K562 (cell line): ENCODE results near the gene NEURL1. TPM values are rescaled to one million over a fixed set of nuclear protein-coding genes. Genes with fewer than 3 reads are reported as not detected.

Source experiments
- ATAC-seq: fragments of 200-7000 bp; cut with Tn5 transposase; 3 replicates; pipeline ENCODE4 v1.9.1; 2020; ENCODE audit warnings: moderate library complexity
- BruUV-seq: library from RNA; stranded (reverse); fragments of 400-500 nt; replicated peaks from 2 replicates; lab custom pipeline; 2021; lab: Mats Ljungman, UMichigan
- CTCF ChIA-PET: fragments of 300-600 bp; formaldehyde crosslinking; extraction: SDS; loops from one replicate; lab custom pipeline; 2021; ENCODE audit warnings: low intra/inter-chr PET ratio; lab: Yijun Ruan, JAX
- POLR2A ChIA-PET: fragments of 300-600, 350-650 bp; sonication (Branson Sonifier 250); formaldehyde crosslinking; extraction: SDS; loops from one replicate; lab custom pipeline; 2021; ENCODE audit warnings: antibody characterized with exemption, inconsistent platforms; lab: Yijun Ruan, JAX
- DNase-seq, 4 experiments: peaks; one replicate each; pipeline versions ENCODE4 v3.0.0 to v3.0.0-alpha.2; 2011 to 2018; ENCODE audit warnings: low spot score in 3 of 4, mixed read lengths in 3 of 4; ENCODE audit errors: extremely low read depth in 1 of 4
- FAIRE-seq: peaks from 2 replicates; lab custom pipeline; 2011; peaks lifted over from hg19 to GRCh38; lab: Jason Lieb, UNC
- H2AFZ ChIP-seq: 2 replicates; pipeline ENCODE4 v1.6.0; 2011; ENCODE audit warnings: low read depth, low read length, control low read depth, inconsistent platforms
- H3K27ac ChIP-seq: fragments of 200-600 bp; 3 replicates; pipeline ENCODE4 v1.8.0; 2011; ENCODE audit warnings: low read depth, mild to moderate bottlenecking, control low read depth, inconsistent platforms, low read length, moderate library complexity, mixed read lengths; ENCODE audit errors: extremely low read depth
- H3K27me3 ChIP-seq, 2 experiments: fragments of 300-600 bp in 1 of 2; 2 replicates in 1 of 2; 3 replicates in 1 of 2; pipeline versions ENCODE4 v1.6.0 to v1.8.0; 2011; ENCODE audit warnings: inconsistent platforms in 2 of 2, low read length in 2 of 2, mild to moderate bottlenecking in 1 of 2, mixed read lengths in 1 of 2, moderate library complexity in 1 of 2; ENCODE audit not compliant: control insufficient read depth in 2 of 2, insufficient read depth in 2 of 2
- H3K36me3 ChIP-seq: fragments of 300-600 bp; 3 replicates; pipeline ENCODE4 v1.8.0; 2011; ENCODE audit warnings: mild to moderate bottlenecking, low read length, inconsistent platforms; ENCODE audit not compliant: control insufficient read depth, insufficient read depth
- H3K4me1 ChIP-seq, 2 experiments: fragments of 200-600 bp in 1 of 2; replicated peaks in 1 of 2; 2 replicates in 1 of 2; 3 replicates in 1 of 2; pipeline versions ENCODE4 v1.5.1 to v1.8.0; 2011; ENCODE audit warnings: inconsistent platforms in 2 of 2, low read length in 2 of 2, mild to moderate bottlenecking in 1 of 2, mixed read lengths in 1 of 2, moderate library complexity in 1 of 2; ENCODE audit not compliant: control insufficient read depth in 2 of 2, insufficient read depth in 2 of 2
- H3K4me2 ChIP-seq: 2 replicates; pipeline ENCODE4 v1.6.1; 2011; ENCODE audit warnings: low read length, control low read depth, inconsistent platforms, mixed read lengths; ENCODE audit not compliant: insufficient read depth
- H3K4me3 ChIP-seq: fragments of 200-600 bp; sonication (generic), shearing (Covaris generic); 2 replicates; pipeline ENCODE4 v1.5.1; 2016; ENCODE audit warnings: control low read depth, inconsistent platforms
- H3K79me2 ChIP-seq: fragments of 200-600 bp; 3 replicates; pipeline ENCODE4 v1.8.0; 2011; ENCODE audit warnings: low read length, inconsistent platforms; ENCODE audit not compliant: control insufficient read depth, insufficient read depth
- H3K9ac ChIP-seq, 2 experiments: 2 replicates each; pipeline versions ENCODE4 v1.6.0 to v1.6.1; 2011; ENCODE audit warnings: low read depth in 2 of 2, low read length in 2 of 2, control low read depth in 1 of 2, inconsistent platforms in 1 of 2, mild to moderate bottlenecking in 1 of 2, mixed read lengths in 1 of 2; ENCODE audit not compliant: insufficient read depth in 1 of 2
- H3K9me1 ChIP-seq: one replicate; pipeline ENCODE4 v1.6.0; 2011; ENCODE audit warnings: inconsistent platforms, mild to moderate bottlenecking, low read length, moderate library complexity; ENCODE audit not compliant: control insufficient read depth, insufficient read depth
- H3K9me3 ChIP-seq: replicated peaks from 2 replicates; pipeline ENCODE4 v1.5.1; 2011; ENCODE audit warnings: low read depth, low read length, inconsistent platforms; ENCODE audit not compliant: control insufficient read depth, insufficient read depth
- H4K20me1 ChIP-seq: replicated peaks from 2 replicates; pipeline ENCODE4 v1.6.1; 2011; ENCODE audit warnings: low read length, inconsistent platforms, mixed read lengths; ENCODE audit not compliant: control insufficient read depth, insufficient read depth
- CHD4 ChIP-seq: fragments of 200-600 bp; sonication (generic); IDR thresholded peaks from 3 replicates; pipeline ENCODE4 v1.6.1; 2012; ENCODE audit warnings: low read depth, mild to moderate bottlenecking, mixed read lengths, low read length, inconsistent platforms; ENCODE audit not compliant: insufficient read depth, insufficient replicate concordance, poor library complexity, severe bottlenecking
- FOXJ3 ChIP-seq: sonication (generic); formaldehyde crosslinking; IDR thresholded peaks from 2 replicates; pipeline ENCODE4 v1.4.0; 2020; ENCODE audit warnings: mild to moderate bottlenecking, missing genetic modification reagents
- PTBP1 ChIP-seq: fragments of 200-400 bp; formaldehyde crosslinking; IDR thresholded peaks from 2 replicates; pipeline ENCODE4 v1.6.1; 2017; ENCODE audit warnings: low read depth, low read length
- TSHZ1 ChIP-seq: fragments of 250-450 bp; sonication (Bioruptor Pico); IDR thresholded peaks from 2 replicates; pipeline ENCODE4 v1.4.0; 2020; ENCODE audit warnings: mild to moderate bottlenecking, moderate library complexity
- VEZF1 ChIP-seq: fragments of 200-800 bp; sonication (Bioruptor generic); IDR thresholded peaks from 2 replicates; pipeline ENCODE4 v1.6.1; 2017; ENCODE audit warnings: missing genetic modification characterization, missing compliant biosample characterization
- WGBS: fragments of 100-300 bp; shearing (Covaris generic); methylation state at CpG from one replicate; pipeline ENCODE4 v1.1.6; 2016; ENCODE audit warnings: low coverage, mixed read lengths; ENCODE audit not compliant: insufficient coverage; ENCODE audit errors: missing lambda C conversion rate; 5-methylcytosine and 5-hydroxymethylcytosine counted together
- in situ Hi-C: fragments of 300-500 bp; cut with MboI; formaldehyde crosslinking; loops from 4 replicates; pipeline ENCODE4 v1.15.0; 2018; ENCODE audit warnings: inconsistent platforms, mixed read lengths
- intact Hi-C: fragments of 100-400 bp; cut with micrococcal nuclease; formaldehyde crosslinking; loops from 2 replicates; pipeline ENCODE4 v1.14.2; 2022
- polyA plus RNA-seq, 8 experiments: library from polyadenylated mRNA; depleted of rRNA in 4 of 8; stranded (reverse) in 5 of 8; unstranded in 3 of 8; fragments of >200 nt; fragmentation: Nextera tagmentation in 2 of 8; fragmentation: Illumina TruSeq in 1 of 8; extraction: Ambion mirVana in 2 of 8; extraction: Trizol in 1 of 8; gene quantifications; 2 replicates each; pipeline versions ENCODE4 v1.2.1 to v1.2.3, GENCODE V29; 2011 to 2014; ENCODE audit warnings: inconsistent platforms in 1 of 8, missing spikeins in 1 of 8
- total RNA-seq, 7 experiments: library from RNA; depleted of rRNA in 6 of 7; stranded (reverse); fragments of >200 nt in 6 of 7; fragmentation: Illumina TruSeq in 2 of 7; extraction: Trizol in 2 of 7; gene quantifications; 2 replicates each; pipeline versions ENCODE4 v1.2.1 to v1.2.3, GENCODE V29; 2011 to 2021; ENCODE audit warnings: low replicate concordance in 1 of 7
- TF ChIP-seq, protein P1 (sequence below): fragments of 450-650 bp; IDR thresholded peaks from 2 replicates; pipeline ENCODE4 v1.6.1; 2014; ENCODE audit warnings: low read depth, mild to moderate bottlenecking, moderate library complexity, borderline replicate concordance

NEURL1 gene
- total and polyA plus RNA-seq, 9 of the 15 experiments (the other 6 are each of a cell fraction or from before 2014, with no cell fraction given) = 0.01 to 0.45 (median 0.16) TPM; not detected in 5

- TF ChIP-seq, protein P1, sequence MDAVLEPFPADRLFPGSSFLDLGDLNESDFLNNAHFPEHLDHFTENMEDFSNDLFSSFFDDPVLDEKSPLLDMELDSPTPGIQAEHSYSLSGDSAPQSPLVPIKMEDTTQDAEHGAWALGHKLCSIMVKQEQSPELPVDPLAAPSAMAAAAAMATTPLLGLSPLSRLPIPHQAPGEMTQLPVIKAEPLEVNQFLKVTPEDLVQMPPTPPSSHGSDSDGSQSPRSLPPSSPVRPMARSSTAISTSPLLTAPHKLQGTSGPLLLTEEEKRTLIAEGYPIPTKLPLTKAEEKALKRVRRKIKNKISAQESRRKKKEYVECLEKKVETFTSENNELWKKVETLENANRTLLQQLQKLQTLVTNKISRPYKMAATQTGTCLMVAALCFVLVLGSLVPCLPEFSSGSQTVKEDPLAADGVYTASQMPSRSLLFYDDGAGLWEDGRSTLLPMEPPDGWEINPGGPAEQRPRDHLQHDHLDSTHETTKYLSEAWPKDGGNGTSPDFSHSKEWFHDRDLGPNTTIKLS = no peak
- TF ChIP-seq FOXJ3 (CRISPR knock-in tag) (no peak), VEZF1 (no peak)
Measured at GRCh38 chr10:103626178-103626577, 132.7 kb downstream of the NEURL1 start (continued).

GRCh38 chr10:103627111-103627892 is 133.8 kb downstream of the NEURL1 start:
- 78% methylated on average over 21 of the region's 22 CpGs for WGBS
- DNase-seq (no peak), FAIRE-seq (no peak), ATAC-seq (no peak)
- H3K4me1 ChIP-seq = peaks cover 0 to 12% of the 10 kb centered on the region in 2 experiments; a peak in 2 of 5 replicates
- no peaks in the 10 kb centered on the region for H3K9me1 ChIP-seq
- no peak overlapping the region for H3K4me3 ChIP-seq
- no peak overlapping the region for H3K27ac ChIP-seq
- no peaks in the 10 kb centered on the region for H3K27me3 ChIP-seq
- H3K9ac ChIP-seq = no peak overlapping the region
- no peaks in the 10 kb centered on the region for H4K20me1 ChIP-seq
- in situ Hi-C loops = no loop called here
- H3K36me3 ChIP-seq = peaks cover 12% of the 10 kb centered on the region; the same call in 2 of the 3 replicates
- ChIA-PET POLR2A (interaction anchor here (0.7 to 1.5 kb wide), 2 partner anchors 12 to 135 kb away, joined by 3 to 4 read pairs; no protein-coding TSS in a partner anchor), CTCF (no interaction called here)
- H2AFZ ChIP-seq = no peak overlapping the region
- H3K79me2 ChIP-seq = no peaks in the 10 kb centered on the region
- intact Hi-C loops = no loop called here
- BruUV-seq = no TSS peak
- TF ChIP-seq CHD4 = no peak
- no peak for TF ChIP-seq TSHZ1 (CRISPR knock-in tag)
- no peak for TF ChIP-seq PTBP1
- no peaks in the 10 kb centered on the region for H3K9me3 ChIP-seq
- H3K4me2 ChIP-seq = no peak overlapping the region
